IMR-90 (cell line): ENCODE measurements around the gene LPAR2.

Source experiments
- CEBPB ChIP-seq: IDR thresholded peaks from 2 replicates; pipeline ENCODE4 v1.6.1; 2012; ENCODE audit warnings: low read depth, low read length, improper control_type of control experiment
- CHD1 ChIP-seq: IDR thresholded peaks from 2 replicates; pipeline ENCODE4 v1.6.1; 2012; ENCODE audit warnings: low read depth, low read length, improper control_type of control experiment
- CTCF ChIP-seq: conservative IDR thresholded peaks from 2 replicates; pipeline ENCODE4 v1.5.1; 2012; ENCODE audit warnings: mild to moderate bottlenecking, low read depth, low read length, improper control_type of control experiment
- POLR2A ChIP-seq: IDR thresholded peaks from 2 replicates; pipeline ENCODE4 v1.6.1; 2012; ENCODE audit warnings: mild to moderate bottlenecking, low read depth, low read length
- RFX5 ChIP-seq: IDR thresholded peaks from 2 replicates; pipeline ENCODE4 v1.8.0; 2012; ENCODE audit warnings: low read depth, mild to moderate bottlenecking, low read length, moderate library complexity
- SMC3 ChIP-seq: fragments of 150-350 bp; IDR thresholded peaks from 2 replicates; pipeline ENCODE4 v1.6.1; 2016; ENCODE audit warnings: low read depth, mild to moderate bottlenecking, antibody characterized with exemption, low read length, moderate library complexity

- no peak for TF ChIP-seq CTCF
- TF ChIP-seq POLR2A, result no peak
- no peak for TF ChIP-seq SMC3
- TF ChIP-seq RFX5, result no peak
- TF ChIP-seq CHD1, result no peak
- no peak for TF ChIP-seq CEBPB
Measured at GRCh38 chr19:19602136-19602712, 25.8 kb downstream of the LPAR2 start.
